Anterior cingulate cortex (tissue), 58 donors: ENCODE measurements around the gene UGT2B7.
"Not testable (repeated sequence)": the region's sequence is repeated elsewhere in the genome, so short reads cannot be mapped to it uniquely, and the experiment has no call there.

Experiments
- DNase-seq, 58 donors: peaks; one replicate each; lab custom pipeline; 2025; lab: John Stamatoyannopoulos, UW

Gene UGT2B7

DNA sequence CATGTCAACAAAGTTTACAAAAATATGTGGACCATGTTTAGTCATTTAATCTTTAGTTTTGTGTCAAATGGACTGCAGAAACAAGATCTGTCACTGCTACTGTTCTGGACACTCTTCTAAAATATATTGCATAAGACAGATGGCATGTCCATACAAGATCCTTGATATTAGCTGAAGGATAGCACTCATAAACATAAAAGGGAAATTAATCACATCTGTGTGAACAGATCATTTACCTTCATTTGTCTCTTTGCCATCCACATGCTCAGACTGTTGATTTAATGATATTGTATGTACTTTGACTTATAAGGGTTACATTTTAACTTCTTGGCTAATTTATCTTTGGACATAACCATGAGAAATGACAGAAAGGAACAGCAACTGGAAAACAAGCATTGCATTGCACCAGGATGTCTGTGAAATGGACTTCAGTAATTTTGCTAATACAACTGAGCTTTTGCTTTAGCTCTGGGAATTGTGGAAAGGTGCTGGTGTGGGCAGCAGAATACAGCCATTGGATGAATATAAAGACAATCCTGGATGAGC lies at the start of gene UGT2B7:
TSS of gene UGT2B7 (plus strand) at position 364 of the 546 bp plus-strand sequence. CDS start at position 411, 47 bp downstream.
- no peak for DNase-seq

DNA sequence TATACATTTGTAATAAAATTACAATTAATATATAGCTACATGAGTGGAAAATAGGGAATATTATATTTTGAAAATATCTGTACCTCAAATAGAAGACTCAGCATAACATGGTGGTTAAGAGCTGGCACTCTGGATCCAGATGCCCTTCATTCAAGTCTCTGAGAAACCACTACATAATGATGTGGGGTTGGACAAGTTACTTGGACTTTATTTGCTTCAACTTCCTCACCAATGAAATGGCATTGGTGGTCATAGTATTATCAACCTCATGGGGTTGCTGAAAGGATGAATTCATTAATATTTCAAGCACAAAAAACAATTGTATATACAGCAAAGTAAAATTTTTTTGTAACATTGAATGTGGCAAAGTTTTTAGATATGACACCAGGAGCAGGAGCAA lies 46.4 kb upstream of the UGT2B7 start:
- DNase-seq: no peak

GRCh38 chr4:69050853-69051575 lies 45.3 kb upstream of the UGT2B7 start:
- DNase-seq: not testable (repeated sequence)

GRCh38 chr4:69051576-69051943 lies 44.7 kb upstream of the UGT2B7 start:
- no peak for DNase-seq

DNA sequence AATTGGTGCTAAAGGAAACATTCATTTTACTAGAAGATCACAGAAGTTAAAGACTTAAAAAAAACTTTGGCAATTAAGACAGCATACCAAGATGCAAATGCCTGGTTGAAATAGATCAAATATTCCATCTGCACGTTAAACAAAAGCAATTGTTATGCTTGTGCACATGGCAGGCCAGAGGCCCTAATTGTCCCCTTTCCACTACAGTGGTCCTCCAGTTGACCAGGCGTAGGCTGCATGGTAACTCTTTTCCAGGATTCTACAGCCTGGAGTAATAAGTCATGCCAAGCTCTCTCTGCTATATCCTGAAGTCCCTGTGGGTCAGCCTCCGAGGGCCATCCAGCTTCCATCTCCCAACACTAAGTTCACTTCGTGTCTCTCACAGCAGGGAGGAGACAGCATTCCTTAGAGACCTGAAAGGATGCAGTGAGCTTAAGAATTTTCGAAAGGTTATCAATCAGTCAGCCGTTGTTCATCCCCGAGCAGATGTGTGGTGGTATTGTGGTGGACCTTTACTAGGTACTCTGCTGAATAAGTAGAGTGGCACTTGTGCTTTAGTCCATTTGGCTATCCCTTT lies 42.9 kb upstream of the UGT2B7 start:
- DNase-seq: not testable (repeated sequence)

DNA sequence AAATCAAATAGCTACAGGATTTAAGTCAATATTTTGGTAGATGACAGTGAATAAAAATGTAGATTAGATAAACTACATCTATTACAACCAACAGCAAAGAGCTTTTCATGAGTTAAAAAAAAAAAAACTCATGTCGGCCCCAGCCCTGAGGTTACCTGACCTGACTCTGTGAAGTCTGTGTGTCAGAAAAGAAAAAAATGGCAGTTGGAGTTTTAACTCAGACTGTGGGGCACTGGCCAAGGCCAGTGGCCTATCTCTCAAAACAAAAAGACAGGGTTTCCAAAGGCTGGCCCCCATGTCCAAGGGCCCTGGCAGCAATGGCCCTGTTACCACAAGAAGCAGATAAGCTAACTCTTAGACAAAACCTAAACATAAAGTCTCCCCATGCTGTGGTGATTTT lies 42.2 kb upstream of the UGT2B7 start:
- not testable (repeated sequence) for DNase-seq

- DNase-seq: no peak
These were observed 41.6 kb upstream of the UGT2B7 start for GRCh38 chr4:69054578-69055200.

DNA sequence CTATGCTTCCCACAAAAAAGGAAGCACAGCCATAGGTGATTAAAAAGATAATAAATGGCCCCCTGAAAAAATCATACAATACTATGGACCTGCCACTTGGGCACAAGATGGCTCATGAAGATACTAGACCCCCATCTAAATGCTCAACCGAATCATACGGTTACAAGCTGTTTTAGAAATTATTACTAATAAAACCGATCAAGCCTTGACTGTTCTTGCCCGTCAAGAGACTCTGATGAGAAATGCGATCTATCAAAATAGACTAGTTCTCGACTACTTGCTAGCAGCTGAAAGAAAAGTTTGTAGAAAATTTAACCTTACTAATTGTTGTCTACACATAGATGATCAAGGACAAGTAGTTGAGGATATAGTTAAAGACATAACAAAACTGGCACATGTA lies 40.1 kb upstream of the UGT2B7 start:
- no peak for DNase-seq

- DNase-seq: no peak
These were observed 39.2 kb upstream of the UGT2B7 start for GRCh38 chr4:69056921-69057550.

DNA sequence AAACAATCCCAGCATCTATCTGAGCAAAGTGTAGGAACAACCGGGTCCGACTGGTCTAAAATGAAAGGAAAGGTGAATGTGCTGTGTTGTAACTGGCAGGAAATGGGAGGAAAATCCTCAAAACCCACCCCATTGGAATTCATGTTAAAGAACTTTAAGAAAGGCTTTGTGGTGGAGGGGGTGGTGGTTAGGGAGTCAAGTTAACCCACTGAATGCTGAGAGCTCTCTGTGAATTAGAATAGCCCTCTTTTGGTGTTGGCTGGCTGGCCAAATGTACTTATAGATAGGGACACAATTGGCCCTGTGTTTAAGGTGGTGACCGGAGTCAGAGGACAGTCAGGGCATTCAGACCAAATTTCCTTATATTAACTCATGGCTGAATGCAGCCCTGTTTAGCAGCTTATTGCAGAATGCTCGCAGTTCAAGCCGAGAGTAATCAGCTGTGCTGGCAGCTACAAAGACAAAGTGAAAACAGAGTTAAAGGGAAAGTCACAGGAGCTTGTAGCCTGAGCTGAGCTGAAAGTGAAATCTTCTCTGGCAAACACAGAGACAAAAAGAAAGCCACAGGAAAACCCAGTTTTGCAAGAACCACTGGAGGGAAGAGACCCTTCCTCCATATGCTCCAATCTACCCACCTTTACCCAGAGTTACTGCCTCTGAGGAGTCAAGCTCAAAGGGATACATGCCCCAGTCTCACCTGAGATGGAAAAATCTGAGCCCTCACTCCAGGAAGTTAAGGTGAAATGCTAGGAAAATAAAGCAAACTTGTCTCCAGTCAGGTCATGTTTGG lies 38.5 kb upstream of the UGT2B7 start:
- peak in 2 of 58 donors; percentile 7 to 8 for DNase-seq

- no peak for DNase-seq
These were observed 37.7 kb upstream of the UGT2B7 start for GRCh38 chr4:69058410-69059059.

GRCh38 chr4:69060651-69061308 lies 35.5 kb upstream of the UGT2B7 start:
- no peak for DNase-seq

- no peak for DNase-seq
These were observed 31.9 kb upstream of the UGT2B7 start for GRCh38 chr4:69064391-69064790.

- DNase-seq: no peak
These were observed 29.3 kb upstream of the UGT2B7 start for GRCh38 chr4:69066945-69067344.

DNA sequence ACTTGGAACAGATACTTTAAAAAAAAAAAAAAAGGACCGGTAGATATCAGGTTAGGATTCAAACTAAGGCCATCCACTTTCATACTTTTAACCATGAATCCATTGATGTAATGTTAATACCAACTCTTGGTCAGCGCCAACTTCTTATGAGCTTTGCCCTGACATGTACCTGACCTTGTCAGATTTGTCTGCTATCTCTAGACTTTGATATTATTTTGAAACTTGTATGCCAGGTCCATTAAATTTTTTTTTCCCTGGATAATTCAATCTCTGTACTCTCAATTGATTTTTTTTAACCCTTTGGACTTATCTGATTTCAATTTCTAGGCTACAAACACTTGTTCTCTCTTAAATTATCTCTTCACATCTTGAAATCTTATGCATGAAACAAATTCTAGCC lies 27.2 kb upstream of the UGT2B7 start:
- no peak for DNase-seq

DNA sequence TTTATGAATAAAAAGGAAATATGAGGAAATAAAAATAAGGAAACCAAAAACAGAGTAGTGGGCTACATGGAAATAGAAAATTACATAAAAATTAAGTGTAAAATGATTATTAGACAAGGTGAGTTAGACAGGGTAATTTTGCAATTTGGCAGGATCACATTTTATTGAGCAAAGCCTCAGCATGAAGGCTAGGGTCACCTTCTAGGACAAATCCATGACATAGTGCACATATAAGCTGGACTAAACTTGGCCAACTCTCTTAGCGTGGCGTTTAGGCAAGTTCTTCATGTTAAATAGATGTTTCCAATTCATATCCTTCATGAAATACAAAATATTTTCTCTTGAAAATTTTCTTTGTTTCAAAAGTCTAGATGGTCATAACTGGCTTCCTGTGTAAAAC lies 25.7 kb upstream of the UGT2B7 start:
- DNase-seq: no peak

- DNase-seq: no peak
These were observed 25.0 kb upstream of the UGT2B7 start for GRCh38 chr4:69071286-69071685.

GRCh38 chr4:69073375-69073774 lies 22.9 kb upstream of the UGT2B7 start:
- DNase-seq: no peak

DNA sequence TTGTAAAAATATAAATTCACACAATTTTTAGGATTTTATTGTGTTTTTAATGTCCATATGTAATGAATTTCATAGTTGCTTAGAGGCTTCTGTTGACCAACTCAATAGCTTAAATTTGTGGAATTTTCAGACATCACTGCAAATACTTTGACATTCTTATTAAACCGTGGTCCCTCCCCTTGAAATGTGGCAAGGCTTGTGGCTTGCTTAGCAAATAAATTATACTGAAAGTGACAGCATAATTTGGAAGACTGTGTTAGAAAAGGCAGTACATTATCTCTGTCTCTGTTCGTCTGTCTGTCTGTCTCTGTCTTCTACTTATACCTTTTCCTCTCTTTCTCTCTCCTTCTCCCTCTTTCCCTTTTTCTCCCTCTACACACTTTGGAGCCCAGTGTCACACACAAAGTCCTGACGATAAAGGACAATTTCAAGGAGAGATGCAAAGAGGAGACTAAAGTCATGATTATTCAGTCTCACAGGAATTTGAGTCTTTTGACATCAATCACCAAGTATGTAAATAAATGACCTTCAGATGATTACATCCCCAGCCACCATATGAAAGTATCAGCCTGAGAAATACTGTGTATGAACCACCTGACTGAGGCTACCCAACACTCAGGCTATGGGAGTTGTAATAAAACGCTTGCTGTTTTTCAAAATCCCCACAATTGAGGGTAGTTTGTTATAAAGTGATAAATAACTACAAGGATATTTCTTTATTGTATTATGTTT lies 21.0 kb upstream of the UGT2B7 start:
- no peak for DNase-seq
